Astrocyte (in vitro differentiated cells and primary cell): ENCODE data around the gene HIPK2. TPM values are rescaled to one million over a fixed set of nuclear protein-coding genes. Genes with fewer than 3 reads are reported as not detected.
A peak's percentile ranks its signal among the peaks of the same experiment; 100 is the strongest.

Source experiments
- DNase-seq: peaks from one replicate; pipeline ENCODE4 v3.0.0-alpha.2; 2010; ENCODE audit warnings: low read depth
- FAIRE-seq: peaks from 2 replicates; lab custom pipeline; 2011; peaks lifted over from hg19 to GRCh38; lab: Jason Lieb, UNC
- H2AFZ ChIP-seq: 2 replicates; pipeline ENCODE4 v1.6.0; 2012; ENCODE audit warnings: low read depth, low read length, inconsistent platforms
- H3K27ac ChIP-seq: 2 replicates; pipeline ENCODE4 v1.5.1; 2011; ENCODE audit warnings: low read depth, low read length, inconsistent platforms
- H3K27me3 ChIP-seq: 2 replicates; pipeline ENCODE4 v1.6.0; 2011; ENCODE audit warnings: low read length, inconsistent platforms; ENCODE audit not compliant: insufficient read depth
- H3K36me3 ChIP-seq: 2 replicates; pipeline ENCODE4 v1.5.1; 2011; ENCODE audit warnings: low read length, inconsistent platforms; ENCODE audit not compliant: insufficient read depth
- H3K4me1 ChIP-seq: 2 replicates; pipeline ENCODE4 v1.5.1; 2011; ENCODE audit warnings: low read length, inconsistent platforms; ENCODE audit not compliant: insufficient read depth
- H3K4me2 ChIP-seq: 2 replicates; pipeline ENCODE4 v1.6.0; 2012; ENCODE audit warnings: low read length, inconsistent platforms
- H3K4me3 ChIP-seq: 2 replicates; pipeline ENCODE4 v1.5.1; 2011; ENCODE audit warnings: low read depth, mild to moderate bottlenecking, low read length, inconsistent platforms; ENCODE audit not compliant: insufficient read depth
- H3K79me2 ChIP-seq: 2 replicates; pipeline ENCODE4 v1.6.0; 2012; ENCODE audit warnings: mild to moderate bottlenecking, low read length, inconsistent platforms; ENCODE audit not compliant: insufficient read depth
- H3K9ac ChIP-seq: 2 replicates; pipeline ENCODE4 v1.6.0; 2012; ENCODE audit warnings: mild to moderate bottlenecking, low read length, inconsistent platforms
- H3K9me3 ChIP-seq: 2 replicates; pipeline ENCODE4 v1.5.1; 2012; ENCODE audit warnings: low read depth, mild to moderate bottlenecking, low read length, inconsistent platforms; ENCODE audit not compliant: insufficient read depth
- H4K20me1 ChIP-seq: 2 replicates; pipeline ENCODE4 v1.6.0; 2012; ENCODE audit warnings: low read length, inconsistent platforms; ENCODE audit not compliant: insufficient read depth
- H3K27ac Mint-ChIP-seq: one replicate; pipeline ENCODE4 v1.8.0; 2021; ENCODE audit warnings: mild to moderate bottlenecking, mixed read lengths; ENCODE audit not compliant: unreplicated experiment
- H3K27me3 Mint-ChIP-seq: one replicate; pipeline ENCODE4 v1.8.0; 2021; ENCODE audit warnings: low read depth, mixed read lengths; ENCODE audit not compliant: unreplicated experiment
- H3K36me3 Mint-ChIP-seq: one replicate; pipeline ENCODE4 v1.8.0; 2021; ENCODE audit warnings: low read depth, mixed read lengths; ENCODE audit not compliant: unreplicated experiment
- H3K4me1 Mint-ChIP-seq: one replicate; pipeline ENCODE4 v1.8.0; 2021; ENCODE audit warnings: low read depth, mixed read lengths; ENCODE audit not compliant: unreplicated experiment
- H3K4me3 Mint-ChIP-seq: one replicate; pipeline ENCODE4 v1.8.0; 2021; ENCODE audit warnings: mild to moderate bottlenecking, moderate library complexity, mixed read lengths; ENCODE audit not compliant: unreplicated experiment
- H3K9me3 Mint-ChIP-seq: one replicate; pipeline ENCODE4 v1.8.0; 2021; ENCODE audit warnings: mild to moderate bottlenecking, mixed read lengths; ENCODE audit not compliant: unreplicated experiment
- CTCF ChIP-seq: IDR thresholded peaks from 2 replicates; pipeline ENCODE4 v1.5.1; 2011; ENCODE audit warnings: low read depth, mild to moderate bottlenecking, inconsistent platforms, low read length, moderate library complexity; ENCODE audit not compliant: insufficient read depth
- EZH2 ChIP-seq: IDR thresholded peaks from 2 replicates; pipeline ENCODE4 v1.6.1; 2012; ENCODE audit warnings: mild to moderate bottlenecking, low read length, inconsistent platforms; ENCODE audit not compliant: insufficient read depth
- total RNA-seq: library from RNA; stranded (reverse); gene quantifications from 2 replicates; pipeline ENCODE4 v1.2.1, GENCODE V29; 2021

HIPK2 gene
- total RNA-seq, 1 donor from 2014 or later: 35.8 TPM

- H3K9me3 ChIP-seq: no peaks in the 10 kb centered on the region
- no peak overlapping the region for H3K4me3 ChIP-seq
- Mint-ChIP-seq H3K4me3 (no peak overlapping the region), H3K4me1 (peaks cover 30% of the 10 kb centered on the region), H3K27ac (no peak overlapping the region), H3K36me3 (peaks cover 4% of the 10 kb centered on the region), H3K9me3 (no peaks in the 10 kb centered on the region), H3K27me3 (no peaks in the 10 kb centered on the region)
- FAIRE-seq (no peak), DNase-seq (no peak)
- H3K4me1 ChIP-seq: peaks cover 4% of the 10 kb centered on the region
- TF ChIP-seq CTCF (no peak), EZH2 (no peak)
- no peaks in the 10 kb centered on the region for H3K27me3 ChIP-seq
- H3K27ac ChIP-seq: no peak overlapping the region
- no peak overlapping the region for H3K9ac ChIP-seq
- H3K4me2 ChIP-seq: no peak overlapping the region
- peaks cover 58% of the 10 kb centered on the region for H3K79me2 ChIP-seq
- H4K20me1 ChIP-seq: peaks cover 76% of the 10 kb centered on the region
- no peak overlapping the region for H2AFZ ChIP-seq
- no peaks in the 10 kb centered on the region for H3K36me3 ChIP-seq
These were observed 125.9 kb downstream of the HIPK2 start for GRCh38 chr7:139651914-139652313.

GRCh38 chr7:139651308-139651707 lies 126.5 kb downstream of the HIPK2 start:
- Histone ChIP-seq H4K20me1 (peaks cover 77% of the 10 kb centered on the region), H3K4me3 (no peak overlapping the region), H3K4me2 (peak overlapping the region; percentile 11), H3K27me3 (no peaks in the 10 kb centered on the region), H3K27ac (no peak overlapping the region), H3K9me3 (no peaks in the 10 kb centered on the region), H3K79me2 (peaks cover 64% of the 10 kb centered on the region), H2AFZ (no peak overlapping the region), H3K36me3 (no peaks in the 10 kb centered on the region), H3K9ac (no peak overlapping the region), H3K4me1 (peaks cover 4% of the 10 kb centered on the region)
- FAIRE-seq: no peak
- H3K36me3 Mint-ChIP-seq: peaks cover 4% of the 10 kb centered on the region
- H3K4me3 Mint-ChIP-seq: no peak overlapping the region
- H3K9me3 Mint-ChIP-seq: no peaks in the 10 kb centered on the region
- H3K27me3 Mint-ChIP-seq: no peaks in the 10 kb centered on the region
- peaks cover 26% of the 10 kb centered on the region for H3K4me1 Mint-ChIP-seq
- no peak overlapping the region for H3K27ac Mint-ChIP-seq
- TF ChIP-seq CTCF (no peak), EZH2 (no peak)
- DNase-seq: no peak

DNA sequence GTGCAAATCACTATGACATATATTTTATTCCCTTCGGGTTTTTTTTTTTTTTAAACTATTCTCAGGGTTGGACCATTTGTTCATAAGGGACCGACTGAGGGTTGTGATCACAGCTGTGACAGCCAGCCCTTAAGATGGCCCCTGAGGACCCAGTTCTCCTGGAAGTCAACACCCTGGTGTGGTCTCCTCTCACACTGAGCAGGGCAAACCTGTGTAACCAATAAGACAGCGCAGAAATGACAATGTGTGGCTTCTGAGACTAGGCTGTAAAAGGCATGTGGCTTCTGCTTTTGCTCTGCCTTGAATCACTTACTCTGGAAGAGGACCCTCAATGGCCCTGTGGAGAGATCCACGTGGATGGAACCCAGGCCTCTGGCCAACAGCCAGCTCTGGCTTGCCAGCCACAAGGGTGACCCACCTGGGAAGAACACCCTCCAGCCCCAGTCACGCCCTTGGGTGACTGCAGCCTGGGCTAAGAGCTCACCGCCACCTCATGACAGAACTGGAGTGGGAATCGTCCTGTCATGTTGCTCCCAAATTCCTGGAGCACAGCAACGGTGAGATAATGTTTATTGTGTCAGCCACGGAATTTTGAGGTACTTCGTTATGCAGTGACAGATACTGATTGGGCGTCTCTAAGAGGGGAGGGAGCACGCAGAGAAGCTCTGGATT lies 127.2 kb downstream of the HIPK2 start:
- TF ChIP-seq EZH2 (no peak), CTCF (no peak)
- Mint-ChIP-seq H3K9me3 (no peaks in the 10 kb centered on the region), H3K4me3 (no peak overlapping the region), H3K27me3 (no peaks in the 10 kb centered on the region), H3K4me1 (peaks cover 28% of the 10 kb centered on the region), H3K27ac (no peak overlapping the region), H3K36me3 (peaks cover 4% of the 10 kb centered on the region)
- Histone ChIP-seq H3K9ac (no peak overlapping the region), H3K36me3 (no peaks in the 10 kb centered on the region), H4K20me1 (peaks cover 77% of the 10 kb centered on the region), H2AFZ (no peak overlapping the region), H3K79me2 (peaks cover 65% of the 10 kb centered on the region), H3K27ac (no peak overlapping the region), H3K4me2 (no peak overlapping the region), H3K9me3 (no peaks in the 10 kb centered on the region), H3K4me3 (no peak overlapping the region), H3K4me1 (peaks cover 7% of the 10 kb centered on the region), H3K27me3 (no peaks in the 10 kb centered on the region)
- FAIRE-seq: no peak
- DNase-seq: peak; percentile 43
